Measurements from ENCODE around the gene CAMTA1.

The CAMTA1 gene

GRCh38 chr1:7255303-7256058, 470.2 kb downstream of the CAMTA1 start:
- no peak for DNase-seq (ENCODE audit: insufficient read length, low spot score)
- FAIRE-seq = no peak
- TF ChIP-seq, protein P1, sequence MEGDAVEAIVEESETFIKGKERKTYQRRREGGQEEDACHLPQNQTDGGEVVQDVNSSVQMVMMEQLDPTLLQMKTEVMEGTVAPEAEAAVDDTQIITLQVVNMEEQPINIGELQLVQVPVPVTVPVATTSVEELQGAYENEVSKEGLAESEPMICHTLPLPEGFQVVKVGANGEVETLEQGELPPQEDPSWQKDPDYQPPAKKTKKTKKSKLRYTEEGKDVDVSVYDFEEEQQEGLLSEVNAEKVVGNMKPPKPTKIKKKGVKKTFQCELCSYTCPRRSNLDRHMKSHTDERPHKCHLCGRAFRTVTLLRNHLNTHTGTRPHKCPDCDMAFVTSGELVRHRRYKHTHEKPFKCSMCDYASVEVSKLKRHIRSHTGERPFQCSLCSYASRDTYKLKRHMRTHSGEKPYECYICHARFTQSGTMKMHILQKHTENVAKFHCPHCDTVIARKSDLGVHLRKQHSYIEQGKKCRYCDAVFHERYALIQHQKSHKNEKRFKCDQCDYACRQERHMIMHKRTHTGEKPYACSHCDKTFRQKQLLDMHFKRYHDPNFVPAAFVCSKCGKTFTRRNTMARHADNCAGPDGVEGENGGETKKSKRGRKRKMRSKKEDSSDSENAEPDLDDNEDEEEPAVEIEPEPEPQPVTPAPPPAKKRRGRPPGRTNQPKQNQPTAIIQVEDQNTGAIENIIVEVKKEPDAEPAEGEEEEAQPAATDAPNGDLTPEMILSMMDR (IDR thresholded peaks at IDR 0.05; ENCODE audit: insufficient read depth, missing control alignments) = no peak

DNA sequence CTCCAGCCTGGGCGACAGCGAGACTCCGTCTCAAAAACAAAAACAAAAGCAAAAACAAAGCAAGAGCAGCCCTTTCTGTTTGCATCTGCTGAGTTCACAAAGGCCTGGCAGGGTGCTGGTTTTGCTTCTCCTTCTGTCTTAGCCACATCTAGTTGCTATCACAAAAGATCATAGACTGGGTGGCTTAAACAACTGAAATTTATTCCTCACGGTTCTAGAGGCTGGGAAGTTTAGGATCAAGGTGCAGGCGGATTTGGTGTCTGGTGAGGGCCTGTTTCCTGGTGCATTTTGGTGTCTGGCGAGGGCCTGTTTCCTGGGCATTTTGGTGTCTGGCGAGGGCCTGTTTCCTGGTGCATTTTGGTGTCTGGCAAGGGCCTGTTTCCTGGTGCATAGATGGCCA, 471.3 kb downstream of the CAMTA1 start:
- TF ChIP-seq, protein P1 (IDR thresholded peaks at IDR 0.05; ENCODE audit: insufficient read depth, missing control alignments) = no peak
- no peak for DNase-seq (ENCODE audit: insufficient read length, low spot score)
- no peak for FAIRE-seq

DNA sequence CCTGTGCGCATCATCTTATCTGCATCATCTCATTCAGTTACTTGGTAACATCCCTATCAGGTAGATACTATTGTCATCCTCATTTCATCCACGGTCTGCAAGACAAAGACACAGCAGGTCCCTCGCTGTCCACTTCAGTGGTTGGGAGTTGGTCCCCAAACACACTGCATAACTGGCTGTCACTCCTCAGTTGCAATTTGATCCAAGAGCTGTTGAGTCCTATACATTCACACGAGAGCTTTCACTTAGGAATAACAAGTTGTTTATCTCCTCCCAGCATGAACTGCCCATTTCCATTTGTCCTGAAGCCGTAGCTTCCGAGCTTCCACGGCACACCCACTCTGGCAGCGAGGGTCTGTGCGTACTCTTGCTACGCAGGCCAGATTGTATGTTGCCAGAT, 472.0 kb downstream of the CAMTA1 start:
- TF ChIP-seq, protein P1 (IDR thresholded peaks at IDR 0.05; ENCODE audit: insufficient read depth, missing control alignments) = no peak
- no peak for DNase-seq (ENCODE audit: insufficient read length, low spot score)
- no peak for FAIRE-seq

DNA sequence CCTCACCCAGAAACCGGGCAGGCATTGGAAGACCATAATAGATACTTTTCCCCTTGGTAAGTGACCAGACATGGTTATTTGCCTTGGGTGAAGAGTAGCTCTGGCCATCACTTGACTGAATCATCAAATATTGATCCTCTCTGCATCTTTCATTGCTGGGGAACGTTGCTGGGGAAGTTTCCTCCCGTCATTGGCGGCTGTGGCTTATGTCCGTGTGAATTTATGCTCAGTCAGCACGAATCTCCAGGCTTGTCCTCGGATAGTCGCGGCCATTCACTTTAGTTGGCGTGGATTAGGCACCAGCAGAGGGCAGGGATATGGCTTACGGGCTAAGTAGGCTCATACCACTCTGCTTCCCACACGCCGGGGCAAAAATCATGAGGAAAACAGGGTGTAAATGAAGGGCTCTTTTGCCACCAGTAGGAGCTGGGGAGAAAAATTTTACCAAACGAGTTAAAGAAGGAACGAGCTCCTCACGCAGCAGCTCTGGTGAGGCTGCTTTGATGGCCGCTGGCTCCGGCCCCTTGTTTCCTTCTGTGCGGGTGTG, 473.4 kb downstream of the CAMTA1 start:
- TF ChIP-seq, protein P1 (IDR thresholded peaks at IDR 0.05; ENCODE audit: insufficient read depth, missing control alignments) = no peak
- DNase-seq (ENCODE audit: insufficient read length, low spot score) = no peak
- no peak for FAIRE-seq

DNA sequence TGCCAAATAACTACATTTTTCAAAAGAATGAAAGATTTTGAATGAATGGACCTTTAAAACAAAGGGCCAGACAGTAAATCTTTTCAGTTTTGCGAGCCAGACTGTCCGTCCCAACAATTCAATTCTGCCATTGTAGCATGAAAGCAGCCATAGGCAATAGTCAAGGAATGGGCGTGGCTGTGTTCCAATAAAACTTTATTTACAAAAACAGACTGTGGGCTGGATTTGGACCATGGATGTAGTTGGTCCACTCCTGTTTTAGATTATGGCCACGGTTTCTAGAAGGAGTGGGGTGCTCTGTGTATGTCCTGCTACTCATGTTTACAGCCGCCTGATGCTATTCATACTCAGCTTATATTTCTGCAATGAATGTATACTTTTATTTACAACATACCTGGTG, 474.7 kb downstream of the CAMTA1 start:
- FAIRE-seq (no peak), DNase-seq (ENCODE audit: insufficient read length, low spot score) (no peak)
- TF ChIP-seq, protein P1 (IDR thresholded peaks at IDR 0.05; ENCODE audit: insufficient read depth, missing control alignments) = no peak

GRCh38 chr1:7261490-7261889, 476.2 kb downstream of the CAMTA1 start:
- TF ChIP-seq, protein P1 (IDR thresholded peaks at IDR 0.05; ENCODE audit: insufficient read depth, missing control alignments) = no peak
- DNase-seq (ENCODE audit: insufficient read length, low spot score) = no peak
- no peak for FAIRE-seq

- DNase-seq (ENCODE audit: insufficient read length, low spot score) (no peak), FAIRE-seq (no peak)
- TF ChIP-seq, protein P1 (IDR thresholded peaks at IDR 0.05; ENCODE audit: insufficient read depth, missing control alignments) = no peak
Observed at GRCh38 chr1:7262611-7263010, 477.4 kb downstream of the CAMTA1 start.
